HUDEP-2 (cell line): ENCODE results near the gene NIN.

ENCODE experiments used
- DNase-seq, 76 experiments: peaks; one replicate each; lab custom pipeline; 2025; ENCODE audit not compliant: unreplicated experiment in 76 of 76; lab: John Stamatoyannopoulos, UW

Gene NIN

DNA sequence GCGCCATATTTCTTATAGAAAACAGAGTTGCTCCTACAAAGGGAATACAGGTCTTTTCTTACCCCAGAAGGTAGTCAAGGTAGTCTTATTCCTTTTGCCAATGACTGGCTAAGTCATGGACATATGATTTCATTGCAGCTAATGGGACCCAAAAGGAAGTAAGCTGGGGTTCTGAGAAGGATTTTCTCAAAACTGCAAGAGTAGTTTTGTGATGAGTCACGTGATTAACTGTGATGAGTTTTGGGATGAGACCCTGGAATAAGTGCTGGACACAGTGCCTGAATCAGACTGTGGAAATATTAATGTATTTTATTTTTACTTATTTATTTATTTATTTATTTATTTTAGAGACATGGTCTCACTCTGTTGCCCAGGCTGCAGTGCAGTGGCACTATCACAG is 13.4 kb upstream of the NIN start:
- DNase-seq = no peak

- DNase-seq = no peak
Measured at GRCh38 chr14:50839691-50840090, 8.7 kb upstream of the NIN start.

DNA sequence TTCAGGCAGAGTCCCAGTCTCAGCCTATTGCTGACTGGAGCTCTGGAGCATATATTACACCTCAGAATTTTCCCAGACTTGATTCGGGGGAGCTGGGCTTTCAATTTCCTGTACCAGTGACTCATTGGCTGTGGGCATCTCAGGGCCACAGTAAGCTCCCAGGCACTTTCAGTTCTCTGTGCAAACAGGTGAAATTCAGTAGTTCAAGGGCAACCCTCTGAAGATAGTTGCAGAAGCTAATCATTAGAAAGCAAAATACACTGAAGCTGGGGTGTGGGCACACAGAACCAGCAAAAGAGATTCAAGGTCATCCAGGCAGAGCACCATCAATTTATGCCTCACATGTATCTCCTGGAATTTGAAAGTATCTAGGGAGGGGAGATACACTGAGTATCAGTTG is 8.1 kb upstream of the NIN start:
- no peak for DNase-seq

- no peak for DNase-seq
Measured at GRCh38 chr14:50837850-50838470, 7.0 kb upstream of the NIN start.

DNA sequence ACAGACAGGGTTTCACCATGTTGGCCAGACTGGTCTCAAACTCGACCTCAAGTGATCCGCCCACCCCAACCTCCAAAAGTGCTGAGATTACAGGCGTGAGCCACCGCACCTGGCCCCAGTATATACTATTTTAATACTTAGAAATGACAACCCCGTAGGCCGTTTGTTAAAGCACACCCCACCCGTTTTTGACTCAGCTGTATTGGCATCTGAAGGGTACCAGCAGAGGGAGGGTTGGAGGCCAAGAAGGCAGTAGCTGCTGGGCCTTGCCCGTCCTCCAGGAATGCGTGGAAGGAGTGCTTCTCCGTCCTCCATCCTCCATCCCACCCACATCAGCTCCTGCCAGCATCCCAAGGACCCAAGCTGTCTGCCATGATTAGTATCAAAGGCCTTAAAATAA is 6.3 kb upstream of the NIN start:
- DNase-seq = no peak

DNA sequence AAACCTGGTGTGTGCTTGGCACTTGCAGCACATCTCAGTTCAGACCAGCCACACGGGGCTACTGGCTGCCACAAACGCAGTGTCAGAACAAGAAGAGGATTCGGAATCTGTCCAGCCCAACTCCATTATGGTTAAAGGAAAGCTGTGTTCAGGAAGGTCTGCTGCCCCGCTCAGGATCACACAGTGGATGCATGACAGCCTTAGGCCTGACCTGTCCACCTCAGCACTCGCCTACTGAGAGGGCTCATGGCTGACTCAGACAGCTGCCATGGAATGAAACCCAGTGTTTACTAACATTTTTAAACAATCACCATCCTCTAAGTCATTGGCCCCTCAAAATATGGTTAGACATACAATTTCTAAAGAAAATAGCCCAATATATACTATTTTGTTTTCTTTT is 5.6 kb upstream of the NIN start:
- no peak for DNase-seq

GRCh38 chr14:50835280-50835679 is 4.3 kb upstream of the NIN start:
- DNase-seq = no peak

- no peak for DNase-seq
Measured at GRCh38 chr14:50834802-50835276, 3.9 kb upstream of the NIN start.

DNA sequence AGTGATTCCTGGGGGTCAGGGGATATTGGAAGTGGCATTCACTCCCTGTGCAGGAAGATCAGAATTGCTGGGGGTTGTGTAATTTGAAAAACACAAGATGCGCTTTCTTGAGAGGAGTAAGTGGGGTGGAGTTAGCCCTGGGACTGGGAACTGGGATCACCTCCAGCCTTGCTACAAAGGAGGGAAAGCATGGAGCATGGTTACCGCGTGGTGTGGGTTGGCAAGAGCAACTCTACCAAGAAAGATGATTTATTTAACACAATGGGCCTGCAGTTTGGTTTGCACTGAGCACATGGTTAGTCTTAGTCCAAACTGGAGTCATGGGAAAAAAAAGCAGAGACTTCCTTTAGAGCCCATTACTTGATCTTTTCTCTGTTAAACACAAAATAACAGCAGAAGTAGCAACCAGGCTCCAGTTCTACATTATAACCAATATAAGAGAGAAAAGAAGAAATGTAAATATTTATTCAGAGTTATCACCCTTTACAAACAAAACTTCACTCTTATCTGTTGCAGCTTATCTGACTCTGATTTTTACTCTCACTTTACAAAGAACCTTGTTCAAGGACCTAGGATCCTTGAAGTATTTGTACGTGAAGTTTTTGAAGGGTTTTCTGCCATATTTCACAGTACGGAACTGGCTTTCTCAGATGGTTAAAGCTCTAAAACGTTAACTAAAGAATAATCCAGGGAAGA is 2.1 kb upstream of the NIN start:
- DNase-seq = no peak

GRCh38 chr14:50831726-50832168 is 785 bp upstream of the NIN start:
- DNase-seq = no peak

DNA sequence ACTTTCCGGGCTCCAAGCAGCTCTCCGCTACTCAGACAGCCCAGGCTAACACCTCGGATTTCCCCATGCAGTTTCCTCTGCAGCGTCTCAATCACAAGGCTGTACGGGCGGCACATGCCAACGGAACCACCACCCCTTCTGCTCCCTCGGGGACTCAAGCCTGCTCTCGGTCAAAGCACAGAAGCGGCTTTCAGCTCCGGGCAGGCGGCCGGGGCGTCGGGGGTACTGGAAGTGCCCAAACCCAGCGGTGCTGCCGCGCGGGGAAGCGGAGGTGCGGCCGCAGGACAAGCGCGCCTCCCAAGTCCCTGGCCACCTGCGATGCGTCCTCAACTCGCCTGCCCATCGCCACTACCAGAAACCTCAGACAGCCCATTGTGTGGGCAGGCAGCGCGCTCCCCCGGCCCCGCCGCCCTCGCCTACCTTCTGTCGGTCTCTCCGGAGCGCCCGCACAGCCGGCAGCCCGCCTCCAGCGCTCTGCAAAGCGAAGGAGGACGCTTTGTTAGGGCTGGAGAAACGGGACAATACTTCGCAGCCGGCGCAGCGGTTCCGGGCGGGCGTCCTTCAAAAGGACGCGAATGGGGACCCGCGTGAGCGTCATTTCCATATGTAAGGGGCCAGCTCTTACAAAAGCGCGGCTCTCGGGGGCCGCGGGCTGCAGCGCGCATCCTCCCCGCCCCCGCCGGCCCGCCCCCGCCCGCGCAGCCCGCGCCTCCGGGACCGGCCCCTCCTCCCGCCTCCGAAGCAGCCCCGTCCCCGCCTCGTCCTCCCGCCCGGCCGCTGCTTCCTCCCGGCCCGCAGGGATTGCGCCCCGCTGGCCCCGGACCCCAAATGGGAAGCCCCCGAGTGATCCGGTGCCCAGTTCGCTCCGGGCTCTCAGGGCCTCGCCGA is 674 bp downstream of the NIN start:
- peak in 21 of 76 experiments; percentile 5 to 44 (median 17) for DNase-seq

- DNase-seq = no peak
Measured at GRCh38 chr14:50829489-50830043, 1.4 kb downstream of the NIN start.

DNA sequence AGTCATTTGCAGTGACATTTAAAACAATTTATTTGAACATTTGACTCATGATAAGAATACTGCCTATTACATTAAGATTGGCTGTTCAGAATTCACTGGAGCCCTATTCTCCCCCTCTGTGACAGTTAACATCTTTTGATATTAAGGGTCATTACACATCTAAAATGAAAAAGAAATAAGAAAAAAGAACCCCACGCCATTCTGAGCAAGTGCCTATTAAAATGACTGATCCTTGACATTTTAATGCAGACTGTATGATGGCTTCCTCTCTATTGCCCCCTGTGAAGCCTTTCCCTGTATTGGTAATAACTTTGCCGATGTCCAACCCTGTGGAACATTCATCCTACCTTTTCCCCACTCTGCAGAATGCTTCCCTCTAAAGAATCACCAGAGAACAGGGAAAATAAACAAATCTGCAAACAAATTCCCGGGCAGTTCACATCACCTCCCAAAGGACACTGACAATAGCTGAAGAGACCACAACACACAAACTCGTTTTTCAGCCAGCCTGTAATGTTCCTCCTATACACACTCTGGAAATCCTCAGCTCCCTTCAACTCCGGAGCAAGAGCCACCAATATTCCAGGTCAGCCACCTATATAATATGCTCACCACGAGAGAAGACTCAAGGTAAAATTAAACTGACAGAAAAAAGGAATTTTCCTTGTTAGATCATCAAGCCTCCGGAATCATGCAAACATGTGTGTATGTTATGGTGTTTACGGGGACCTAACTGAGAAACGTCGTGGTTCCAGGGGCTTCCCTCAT is 2.1 kb downstream of the NIN start:
- DNase-seq = no peak

DNA sequence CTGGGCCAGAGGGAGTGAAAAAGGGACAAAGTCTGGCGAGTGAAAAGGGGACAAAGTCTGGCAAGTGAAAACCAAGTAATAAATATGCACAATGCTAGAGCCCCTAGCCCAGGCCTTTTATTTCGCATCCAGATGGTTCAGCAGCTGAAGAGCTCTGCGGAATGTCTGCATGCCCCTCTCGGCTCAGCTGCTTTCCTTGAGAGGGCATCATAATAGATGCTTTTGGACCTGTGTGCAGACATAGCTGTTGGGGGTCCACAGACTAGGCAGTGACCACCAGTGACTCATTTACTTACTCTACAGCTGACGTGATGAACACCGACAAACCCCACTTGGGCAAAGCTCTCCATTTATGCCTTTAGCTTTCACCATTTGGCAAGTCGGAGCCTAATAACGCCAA is 4.3 kb downstream of the NIN start:
- no peak for DNase-seq

DNA sequence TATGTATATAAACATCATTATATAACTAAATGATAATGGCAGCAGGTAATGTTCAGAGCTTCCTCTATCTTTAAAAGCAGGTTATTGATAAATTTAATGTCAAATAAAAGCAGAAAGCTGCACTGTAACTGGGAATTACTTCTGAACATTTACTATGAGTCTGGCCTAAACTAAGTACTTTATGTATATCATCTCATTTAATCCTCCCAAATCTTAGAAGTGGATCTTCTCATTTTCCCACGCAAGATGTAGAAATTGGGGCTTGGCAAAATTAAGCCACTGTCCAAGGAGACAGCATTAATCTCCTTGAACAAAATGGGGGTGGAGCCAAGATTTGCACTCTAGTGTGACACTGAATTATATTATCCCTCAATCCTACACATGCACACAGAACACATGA is 5.7 kb downstream of the NIN start:
- DNase-seq = no peak

GRCh38 chr14:50823762-50824636 is 7.0 kb downstream of the NIN start:
- no peak for DNase-seq

DNA sequence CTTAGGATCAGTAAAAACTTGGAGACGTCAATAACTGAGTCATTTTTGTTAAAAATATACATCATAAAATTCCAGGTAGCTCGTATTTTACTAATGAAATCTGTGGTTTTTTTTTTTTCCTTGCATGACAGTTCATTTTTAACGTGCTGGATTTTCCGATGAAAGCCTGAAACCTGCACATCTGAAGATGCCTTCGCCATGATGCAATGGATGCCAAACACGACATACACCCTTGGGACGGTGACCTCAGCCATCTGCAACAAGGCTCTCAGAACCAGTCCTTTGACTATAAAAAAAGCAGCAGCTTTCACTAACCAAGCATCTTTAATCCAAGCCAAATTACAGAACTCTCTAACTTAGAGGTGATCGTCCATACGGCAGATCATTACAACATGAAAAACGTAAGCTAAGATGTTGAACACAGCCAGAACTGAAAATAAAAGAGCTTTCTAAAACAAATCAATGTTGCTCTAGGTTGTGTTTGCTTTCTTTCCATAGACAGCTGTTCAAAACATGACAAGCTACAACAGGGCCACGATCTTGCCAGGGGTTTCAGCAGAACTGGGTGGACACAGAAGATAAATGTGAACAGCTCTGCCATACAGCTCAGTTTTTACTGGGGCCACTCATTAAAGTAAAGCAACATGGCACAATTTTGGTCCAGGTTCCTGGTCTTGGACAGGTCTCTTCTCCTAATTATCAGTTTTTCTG is 7.8 kb downstream of the NIN start:
- DNase-seq = no peak

DNA sequence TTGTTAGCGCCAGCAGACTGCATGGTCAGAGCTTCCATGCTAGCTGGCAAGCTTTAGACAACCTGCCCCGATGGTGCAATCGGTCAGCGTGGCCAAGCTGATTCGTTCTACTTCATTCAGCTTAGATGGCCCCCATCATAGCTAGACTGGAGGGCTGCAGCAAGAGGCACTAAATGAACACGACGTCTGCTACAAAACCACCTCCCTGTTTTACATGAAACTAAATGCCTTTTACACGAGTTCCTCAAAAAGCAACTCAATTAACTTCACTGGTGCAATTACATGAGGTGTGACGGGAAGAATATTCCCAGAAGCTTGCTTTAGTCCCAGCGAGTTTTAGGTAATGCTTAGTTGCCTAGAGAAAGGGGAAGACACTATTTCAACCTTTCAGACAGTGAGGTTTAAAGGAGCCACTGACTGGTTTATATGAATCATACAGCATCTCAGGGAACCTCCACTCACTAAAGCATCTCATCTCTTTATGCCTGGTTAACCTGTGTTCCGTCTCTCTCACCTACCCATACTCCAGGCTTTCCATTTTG is 8.4 kb downstream of the NIN start:
- no peak for DNase-seq
